Measurements from ENCODE around the gene TREH.
"Not testable (repeated sequence)": the region's sequence is repeated elsewhere in the genome, so short reads cannot be mapped to it uniquely, and the experiment has no call there.

Gene TREH

GRCh38 chr11:118694771-118695170 lies 15.3 kb upstream of the TREH start:
- no peak for DNase-seq

- DNase-seq: no peak
Measured at GRCh38 chr11:118694185-118694584, 14.7 kb upstream of the TREH start.

GRCh38 chr11:118691926-118692830 lies 12.7 kb upstream of the TREH start:
- no peak for DNase-seq

GRCh38 chr11:118690553-118691304 lies 11.3 kb upstream of the TREH start:
- DNase-seq: no peak

DNA sequence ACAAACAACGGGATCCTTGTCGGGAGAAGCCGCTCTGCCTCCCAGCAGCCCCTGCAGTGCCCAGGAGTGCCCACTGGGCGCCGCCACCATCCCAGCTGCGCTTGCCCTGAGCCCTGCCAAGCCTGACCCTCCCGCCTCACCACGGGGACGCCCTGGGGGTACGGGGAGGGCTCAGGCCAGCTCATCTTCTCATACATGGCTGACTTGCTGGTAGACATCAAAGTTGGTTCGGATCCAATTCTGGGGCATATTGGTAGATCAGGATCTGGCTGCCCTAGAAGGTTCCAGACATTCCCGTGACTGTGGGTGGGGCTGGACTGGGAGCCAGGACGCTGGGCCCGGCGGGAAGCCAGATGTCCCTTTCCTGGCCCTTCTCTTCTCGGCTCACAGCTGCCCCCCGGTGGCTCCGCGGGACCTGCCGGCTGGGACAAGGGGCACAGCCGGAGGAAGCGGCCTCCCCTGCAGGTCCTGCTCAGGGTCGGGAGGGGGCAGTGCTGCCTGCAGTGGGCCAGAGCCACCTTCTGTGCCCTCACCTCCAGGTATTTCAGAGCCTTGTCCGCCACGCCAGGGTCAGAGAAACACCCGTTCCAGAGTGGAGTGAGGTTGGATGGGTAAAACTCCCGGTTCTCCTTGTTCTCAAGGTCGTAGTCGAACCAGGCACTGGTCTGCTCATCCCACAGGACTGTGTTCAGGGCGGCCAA lies 10.6 kb upstream of the TREH start:
- DNase-seq: peak; percentile 89 to 90

GRCh38 chr11:118689503-118689851 lies 10.0 kb upstream of the TREH start:
- DNase-seq: no peak

- no peak for DNase-seq
Measured at GRCh38 chr11:118688851-118689502, 9.5 kb upstream of the TREH start.

GRCh38 chr11:118688339-118688738 lies 8.9 kb upstream of the TREH start:
- DNase-seq: not testable (repeated sequence)

DNA sequence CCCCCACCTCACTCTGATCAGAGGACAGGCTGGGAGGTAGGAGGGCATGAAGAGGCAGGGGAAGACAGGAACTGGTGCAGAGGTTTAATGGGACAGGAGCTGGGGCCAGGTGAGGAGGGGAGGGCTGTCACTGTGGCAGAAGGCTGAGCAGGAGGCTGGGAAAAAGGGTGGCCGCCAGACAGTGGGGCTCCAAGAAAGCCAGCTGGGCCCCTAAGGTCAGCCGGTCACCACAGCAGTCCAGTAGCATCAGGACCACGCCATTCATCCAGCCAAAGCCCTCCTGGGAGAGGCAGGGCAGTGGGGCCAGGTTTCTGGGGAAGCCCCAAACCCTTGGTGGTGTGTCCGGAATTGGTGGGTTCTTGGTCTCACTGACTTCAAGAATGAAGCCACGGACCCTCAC lies 8.5 kb upstream of the TREH start:
- no peak for DNase-seq

DNA sequence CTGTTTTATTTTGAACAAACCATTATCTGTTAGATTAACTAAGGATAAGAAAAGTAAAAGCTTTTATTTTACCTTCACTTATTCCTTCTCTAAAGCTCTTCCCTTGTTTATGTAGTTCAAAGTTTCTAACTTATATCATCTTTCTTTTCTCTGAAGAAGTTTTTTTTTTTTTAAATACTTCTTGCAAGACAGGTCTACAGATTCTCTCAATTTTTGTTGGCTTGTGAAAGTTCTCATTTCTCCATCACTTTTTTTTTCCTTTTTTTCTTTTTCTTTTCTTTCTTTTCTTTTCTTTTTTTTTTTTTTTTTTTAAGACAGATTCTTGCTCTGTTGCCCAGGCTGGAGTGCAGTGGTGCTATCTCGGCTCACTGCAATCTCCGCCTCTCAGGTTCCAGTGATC lies 4.7 kb upstream of the TREH start:
- DNase-seq: no peak

DNA sequence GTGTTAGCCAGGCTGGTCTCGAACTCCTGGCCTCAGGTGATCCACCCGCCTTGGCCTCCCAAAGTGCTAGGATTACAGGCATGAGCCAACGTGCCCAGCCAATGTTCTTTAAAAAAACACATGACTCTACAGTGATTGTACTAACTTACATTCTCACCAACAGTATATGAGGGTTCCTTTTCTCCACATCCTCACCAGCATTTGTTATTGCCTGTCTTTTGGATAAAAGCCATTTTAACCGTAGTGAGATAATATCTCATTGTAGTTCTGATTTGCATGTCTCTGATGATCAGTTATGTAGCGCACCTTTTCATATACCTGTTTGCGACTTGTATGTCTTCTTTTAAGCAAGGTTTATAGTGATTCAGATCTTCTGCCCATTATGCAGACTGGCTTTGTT lies 3.5 kb upstream of the TREH start:
- not testable (repeated sequence) for DNase-seq

DNA sequence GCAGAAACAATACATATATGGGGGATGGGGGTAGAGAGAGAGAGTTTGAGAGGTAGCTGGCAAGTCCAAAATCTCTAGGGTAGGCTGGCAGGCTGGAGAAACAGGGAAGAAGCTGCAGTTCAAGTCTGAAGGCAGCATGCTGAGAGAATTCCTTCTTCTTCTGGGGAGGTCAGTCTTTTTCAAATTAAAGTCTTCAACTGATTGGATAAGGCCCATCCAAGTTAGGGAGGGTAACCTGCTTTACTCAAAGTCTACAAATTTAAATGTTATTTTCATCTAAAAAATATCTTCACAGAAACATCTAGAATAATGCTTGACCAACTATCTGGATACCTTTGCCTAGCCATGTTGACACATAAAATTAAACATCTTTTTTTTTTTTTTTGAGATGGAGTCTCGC lies 2.9 kb upstream of the TREH start:
- DNase-seq: no peak

GRCh38 chr11:118678908-118679307 lies 542 bp downstream of the TREH start:
- DNase-seq: not testable (repeated sequence)

GRCh38 chr11:118677977-118678376 lies 1.5 kb downstream of the TREH start:
- DNase-seq: no peak

DNA sequence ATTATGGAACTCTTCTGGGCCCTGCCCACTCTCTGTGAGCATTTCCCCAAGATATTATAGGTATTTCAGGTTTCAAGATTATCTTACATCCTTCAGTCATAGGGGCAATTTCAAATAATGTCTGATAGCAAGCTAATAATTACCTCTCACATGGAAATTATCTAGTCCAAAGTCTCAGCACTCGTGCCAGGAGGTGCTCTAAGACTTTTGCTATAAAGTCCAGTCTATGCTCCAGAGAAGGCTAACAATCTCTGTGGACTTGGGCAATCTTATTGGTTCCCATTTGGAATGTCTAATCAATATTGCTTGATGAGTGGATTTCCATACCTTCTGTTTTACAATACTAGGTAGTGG lies 5.4 kb downstream of the TREH start:
- no peak for DNase-seq

GRCh38 chr11:118673361-118674081 lies 5.9 kb downstream of the TREH start:
- DNase-seq: no peak

- no peak for DNase-seq
Measured at GRCh38 chr11:118672846-118673245, 6.6 kb downstream of the TREH start.

DNA sequence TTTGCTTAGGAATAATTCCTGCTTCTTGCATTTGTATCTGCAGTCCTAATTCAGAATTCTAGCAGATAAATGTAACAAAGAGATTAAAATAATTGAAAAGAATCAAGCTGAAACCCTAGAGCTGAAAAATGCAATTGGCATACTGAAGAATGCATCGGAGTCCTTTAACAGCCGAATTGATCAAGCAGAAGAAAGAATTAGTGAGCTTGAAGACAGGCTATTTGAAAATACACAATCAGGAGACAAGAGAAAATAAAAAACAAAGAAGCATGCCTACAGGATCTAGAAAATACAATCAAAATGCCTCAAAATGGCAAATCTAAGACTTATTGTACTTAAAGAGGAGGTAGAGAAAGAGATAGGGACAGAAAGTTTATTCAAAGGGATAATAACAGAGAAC lies 8.2 kb downstream of the TREH start:
- DNase-seq: no peak

GRCh38 chr11:118670063-118670462 lies 9.4 kb downstream of the TREH start:
- no peak for DNase-seq

DNA sequence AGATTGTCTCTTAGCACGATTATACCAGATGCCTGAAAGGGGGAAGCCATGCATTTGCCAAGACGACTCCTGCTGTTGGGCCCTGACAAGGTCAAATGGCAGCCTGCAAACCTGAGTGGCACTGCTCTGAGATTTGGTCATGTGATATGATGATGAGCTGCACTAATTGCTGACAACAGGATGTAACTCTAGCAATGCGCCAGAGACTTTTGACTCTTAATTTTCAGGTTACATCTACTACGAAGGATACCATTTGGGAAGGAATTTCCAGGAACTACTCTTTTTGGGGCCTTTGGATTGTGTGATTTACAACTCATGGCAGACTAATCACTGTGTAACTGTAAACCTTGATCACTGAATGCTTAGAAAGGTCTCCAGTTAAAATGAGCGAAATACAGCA lies 13.1 kb downstream of the TREH start:
- DNase-seq: no peak

- DNase-seq: no peak
Measured at GRCh38 chr11:118663902-118664301, 15.5 kb downstream of the TREH start.

GRCh38 chr11:118663381-118663780 lies 16.1 kb downstream of the TREH start:
- no peak for DNase-seq
